ENCODE data around the gene HDGF. TPM values are rescaled to one million over a fixed set of nuclear protein-coding genes. Genes with fewer than 3 reads are reported as not detected.

Gene HDGF
- total RNA-seq, 4 donors from 2014 or later = 86.5 to 126 (median 113) TPM

GRCh38 chr1:156744344-156744743 is 7.1 kb downstream of the HDGF start:
- TF ChIP-seq, protein P1, sequence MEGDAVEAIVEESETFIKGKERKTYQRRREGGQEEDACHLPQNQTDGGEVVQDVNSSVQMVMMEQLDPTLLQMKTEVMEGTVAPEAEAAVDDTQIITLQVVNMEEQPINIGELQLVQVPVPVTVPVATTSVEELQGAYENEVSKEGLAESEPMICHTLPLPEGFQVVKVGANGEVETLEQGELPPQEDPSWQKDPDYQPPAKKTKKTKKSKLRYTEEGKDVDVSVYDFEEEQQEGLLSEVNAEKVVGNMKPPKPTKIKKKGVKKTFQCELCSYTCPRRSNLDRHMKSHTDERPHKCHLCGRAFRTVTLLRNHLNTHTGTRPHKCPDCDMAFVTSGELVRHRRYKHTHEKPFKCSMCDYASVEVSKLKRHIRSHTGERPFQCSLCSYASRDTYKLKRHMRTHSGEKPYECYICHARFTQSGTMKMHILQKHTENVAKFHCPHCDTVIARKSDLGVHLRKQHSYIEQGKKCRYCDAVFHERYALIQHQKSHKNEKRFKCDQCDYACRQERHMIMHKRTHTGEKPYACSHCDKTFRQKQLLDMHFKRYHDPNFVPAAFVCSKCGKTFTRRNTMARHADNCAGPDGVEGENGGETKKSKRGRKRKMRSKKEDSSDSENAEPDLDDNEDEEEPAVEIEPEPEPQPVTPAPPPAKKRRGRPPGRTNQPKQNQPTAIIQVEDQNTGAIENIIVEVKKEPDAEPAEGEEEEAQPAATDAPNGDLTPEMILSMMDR (IDR thresholded peaks at IDR 0.05; ENCODE audit: low read depth) = no peak

- TF ChIP-seq, protein P1 (IDR thresholded peaks at IDR 0.05; ENCODE audit: low read depth) = no peak
These were observed 7.8 kb downstream of the HDGF start for GRCh38 chr1:156743367-156744302.

GRCh38 chr1:156742801-156743200 is 8.7 kb downstream of the HDGF start:
- TF ChIP-seq, protein P1 (IDR thresholded peaks at IDR 0.05; ENCODE audit: low read depth) = no peak

DNA sequence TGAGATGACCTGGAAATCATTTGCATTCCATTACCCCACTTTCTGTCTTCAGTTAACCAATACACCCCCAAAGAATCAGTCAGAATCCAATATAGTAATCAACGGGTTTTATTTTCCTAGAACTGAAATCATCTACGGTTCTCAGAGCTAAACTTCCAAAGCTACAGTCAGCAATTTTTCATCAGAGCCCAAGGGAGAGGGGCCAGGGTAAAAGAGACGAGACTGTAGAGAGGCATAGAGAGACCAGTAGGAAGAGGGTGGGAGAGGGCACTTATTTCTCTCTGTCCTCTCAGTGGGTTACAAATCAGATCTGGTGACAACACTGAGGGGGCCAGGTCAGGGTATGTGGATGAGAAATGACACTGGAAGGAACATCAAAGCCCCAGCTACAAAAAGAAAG is 9.5 kb downstream of the HDGF start:
- TF ChIP-seq, protein P1 (IDR thresholded peaks at IDR 0.05; ENCODE audit: low read depth) = no peak

GRCh38 chr1:156741481-156741983 is 9.9 kb downstream of the HDGF start:
- TF ChIP-seq, protein P1 (IDR thresholded peaks at IDR 0.05; ENCODE audit: low read depth) = no peak

DNA sequence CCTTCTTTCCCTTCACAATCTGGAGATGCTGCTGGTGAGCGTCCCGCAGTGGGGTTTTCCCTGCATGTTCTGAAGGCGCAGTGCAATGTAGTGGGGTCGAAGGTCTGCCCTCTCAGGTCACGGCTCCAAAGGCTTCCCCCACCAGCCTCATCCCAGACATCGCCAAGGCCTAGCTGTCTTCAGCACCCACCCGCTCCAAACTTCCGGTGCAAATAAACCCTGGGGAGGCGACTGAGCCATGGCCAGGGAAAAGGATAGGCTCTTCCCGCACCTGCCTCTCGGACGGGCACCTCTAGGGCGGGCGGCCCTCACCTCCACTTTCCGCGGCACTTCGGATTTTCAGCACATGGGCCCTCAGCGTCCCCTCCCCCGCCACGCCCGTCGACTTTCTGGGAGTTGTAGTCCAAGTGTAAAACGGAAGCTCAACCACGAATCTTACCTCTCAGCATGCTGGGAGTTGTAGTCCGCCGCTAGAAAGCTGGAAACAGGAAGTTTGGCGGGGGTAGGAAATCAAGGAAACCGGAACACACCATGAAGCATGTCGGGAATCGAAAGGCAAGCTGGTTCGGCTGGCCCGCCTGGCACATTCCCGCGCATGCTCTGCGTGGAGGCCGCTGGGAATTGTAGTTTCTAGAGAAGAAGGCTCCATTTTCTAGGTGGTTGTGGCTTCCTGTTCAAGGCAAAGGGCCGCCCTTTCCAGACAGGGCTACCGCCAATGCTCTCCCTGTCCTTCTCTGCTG is 10.6 kb downstream of the HDGF start, which contains the start of gene MRPL24:
MRPL24 (minus strand) TSS at position 348 of the 740 bp plus-strand sequence. CDS start 2,384 bp downstream, outside the sequence.
- TF ChIP-seq, protein P1 (IDR thresholded peaks at IDR 0.05; ENCODE audit: low read depth) = no peak
